ENCODE results near the gene RPIA. TPM values are rescaled to one million over a fixed set of nuclear protein-coding genes. Genes with fewer than 3 reads are reported as not detected.
"Not testable (repeated sequence)": the region's sequence is repeated elsewhere in the genome, so short reads cannot be mapped to it uniquely, and the experiment has no call there.

RPIA gene
- total and polyA plus RNA-seq, 2 of the 4 experiments (the other 2 are of a cell fraction), result 4.1 to 8.6 TPM

DNA sequence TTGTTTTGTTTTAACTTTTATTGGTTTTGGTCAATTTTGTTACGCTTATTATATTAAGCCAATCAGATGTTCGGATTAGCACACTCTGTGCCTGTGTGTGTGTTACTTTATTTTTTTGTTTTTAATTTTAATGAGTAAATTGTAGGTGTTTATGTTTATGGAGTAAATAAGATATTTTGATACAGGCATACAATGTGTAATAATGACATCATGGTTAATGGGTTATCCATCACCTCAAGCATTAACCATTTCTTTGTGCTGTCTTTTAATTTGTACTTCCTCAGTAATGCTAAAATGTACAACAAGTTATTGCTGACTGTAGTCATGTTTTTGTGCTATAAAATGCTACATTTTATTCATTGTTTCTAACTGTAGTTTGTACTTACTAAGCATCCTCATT lies 97.7 kb downstream of the RPIA start:
- H2BK5ac ChIP-seq (ENCODE audit: low read depth, low read length, poor library complexity, severe bottlenecking); BruUV-seq (replicated peaks): not testable (repeated sequence)

DNA sequence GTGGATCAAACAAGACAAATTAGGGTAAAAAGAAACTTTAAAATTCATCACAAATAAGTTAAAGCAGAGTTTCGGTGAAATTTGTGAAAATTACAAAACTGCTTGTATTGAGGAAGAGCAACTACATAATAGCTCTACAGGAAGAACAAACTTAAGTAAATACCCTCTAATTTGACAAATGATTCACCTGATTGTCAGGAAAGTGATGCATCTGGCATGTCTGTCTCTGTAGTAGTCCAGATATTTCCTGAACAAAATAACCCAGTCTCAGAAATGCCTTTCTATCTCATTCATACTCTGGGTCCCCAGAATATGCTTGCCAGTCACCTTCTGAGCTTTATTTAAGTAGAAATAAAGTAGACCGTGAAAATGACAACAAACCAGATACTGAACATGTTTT lies 104.5 kb downstream of the RPIA start:
- BruUV-seq (replicated peaks); H3K9ac ChIP-seq (ENCODE audit: low read depth, low read length); H3K9me3 ChIP-seq (ENCODE audit: control insufficient read depth, insufficient read depth, low read length); in situ Hi-C loops (cut with MboI; ENCODE audit: low sequenced_read_pairs); H3K18ac ChIP-seq (ENCODE audit: low read depth, low read length); H4K5ac ChIP-seq (ENCODE audit: low read depth, low read length); H3K9me1 ChIP-seq (ENCODE audit: insufficient read depth, low read length); DNase-seq; ATAC-seq (ENCODE audit: low read depth); H3K4me3 ChIP-seq (ENCODE audit: insufficient read depth, low read depth, low read length); H3K36me3 ChIP-seq (ENCODE audit: control insufficient read depth, insufficient read depth, low read length); H2AFZ ChIP-seq (replicated peaks; ENCODE audit: low read length, poor library complexity); H3K79me1 ChIP-seq (ENCODE audit: low read depth in 1 of 2, low read length in 2 of 2); H2AK9ac ChIP-seq (replicated peaks; ENCODE audit: low read depth, low read length, poor library complexity); H3K56ac ChIP-seq (ENCODE audit: extremely low read depth, insufficient read depth, low read length); H3K27me3 ChIP-seq (ENCODE audit: control insufficient read depth, insufficient read depth, low read length); H4K8ac ChIP-seq (ENCODE audit: low read depth in 2 of 2, low read length in 2 of 2); H3K23ac ChIP-seq (ENCODE audit: low read depth, low read length); H2BK20ac ChIP-seq (ENCODE audit: low read depth, low read length); H4K20me1 ChIP-seq (ENCODE audit: insufficient read depth, low read length); dilution Hi-C loops (cut with HindIII; ENCODE audit: low sequenced_read_pairs, unreplicated experiment); intact Hi-C loops (cut with micrococcal nuclease); POLR2A ChIA-PET (ENCODE audit: unreplicated experiment); H4K91ac ChIP-seq (ENCODE audit: insufficient read depth, low read depth, low read length); CTCF ChIA-PET; H3K27ac ChIP-seq (ENCODE audit: insufficient read depth, low read length); H3K14ac ChIP-seq (replicated peaks; ENCODE audit: low read depth, low read length); H3K4me1 ChIP-seq (ENCODE audit: control insufficient read depth, insufficient read depth, low read length); H3K4ac ChIP-seq (ENCODE audit: low read depth, low read length); H2BK5ac ChIP-seq (ENCODE audit: low read depth, low read length, poor library complexity, severe bottlenecking); H2AK5ac ChIP-seq (ENCODE audit: low read depth, low read length); H2BK120ac ChIP-seq (ENCODE audit: low read depth, low read length); H3K4me2 ChIP-seq (ENCODE audit: low read depth, low read length); H2BK15ac ChIP-seq (ENCODE audit: low read depth, low read length): not testable (repeated sequence)
- WGBS, 2 experiments (ENCODE audit: extremely low coverage in 2 of 2, insufficient read length in 1 of 2), result no CpG with 5 or more reads among the region's 2 CpGs

More for the DNA sequence above, 97.7 kb downstream of the RPIA start:
- CTCF ChIA-PET; H2AFZ ChIP-seq (replicated peaks; ENCODE audit: low read length, poor library complexity); H3K9me1 ChIP-seq (ENCODE audit: insufficient read depth, low read length); DNase-seq; H2BK15ac ChIP-seq (ENCODE audit: low read depth, low read length); H3K36me3 ChIP-seq (ENCODE audit: control insufficient read depth, insufficient read depth, low read length); in situ Hi-C loops (cut with MboI; ENCODE audit: low sequenced_read_pairs); ATAC-seq (ENCODE audit: low read depth); H3K27ac ChIP-seq (ENCODE audit: insufficient read depth, low read length); intact Hi-C loops (cut with micrococcal nuclease); H3K14ac ChIP-seq (replicated peaks; ENCODE audit: low read depth, low read length); H4K20me1 ChIP-seq (ENCODE audit: insufficient read depth, low read length); H3K79me1 ChIP-seq (ENCODE audit: low read depth in 1 of 2, low read length in 2 of 2); H3K9me3 ChIP-seq (ENCODE audit: control insufficient read depth, insufficient read depth, low read length); H3K18ac ChIP-seq (ENCODE audit: low read depth, low read length); H3K9ac ChIP-seq (ENCODE audit: low read depth, low read length); H2AK5ac ChIP-seq (ENCODE audit: low read depth, low read length); H3K4me3 ChIP-seq (ENCODE audit: insufficient read depth, low read depth, low read length); H3K23ac ChIP-seq (ENCODE audit: low read depth, low read length); H2AK9ac ChIP-seq (replicated peaks; ENCODE audit: low read depth, low read length, poor library complexity); H3K4ac ChIP-seq (ENCODE audit: low read depth, low read length); H3K27me3 ChIP-seq (ENCODE audit: control insufficient read depth, insufficient read depth, low read length); H4K5ac ChIP-seq (ENCODE audit: low read depth, low read length); H2BK120ac ChIP-seq (ENCODE audit: low read depth, low read length); dilution Hi-C loops (cut with HindIII; ENCODE audit: low sequenced_read_pairs, unreplicated experiment); H3K4me2 ChIP-seq (ENCODE audit: low read depth, low read length); H2BK20ac ChIP-seq (ENCODE audit: low read depth, low read length); H4K91ac ChIP-seq (ENCODE audit: insufficient read depth, low read depth, low read length); H4K8ac ChIP-seq (ENCODE audit: low read depth in 2 of 2, low read length in 2 of 2); H3K56ac ChIP-seq (ENCODE audit: extremely low read depth, insufficient read depth, low read length); POLR2A ChIA-PET (ENCODE audit: unreplicated experiment); H3K4me1 ChIP-seq (ENCODE audit: control insufficient read depth, insufficient read depth, low read length): not testable (repeated sequence)
- WGBS, 2 experiments (ENCODE audit: extremely low coverage in 2 of 2, insufficient read length in 1 of 2), result no CpG with 5 or more reads among the region's 2 CpGs
